Ishikawa (cell line): ENCODE data around the gene KCNJ6.

Experiments
- EP300 ChIP-seq: IDR thresholded peaks from 2 replicates; pipeline ENCODE4 v1.6.1; 2012; ENCODE audit warnings: borderline replicate concordance
- TAF1 ChIP-seq: IDR thresholded peaks from 2 replicates; pipeline ENCODE4 v1.6.1; 2012; ENCODE audit warnings: low read depth, mild to moderate bottlenecking
- TEAD4 ChIP-seq: IDR thresholded peaks from 2 replicates; pipeline ENCODE4 v1.6.1; 2012

- TF ChIP-seq TAF1 = no peak
- TF ChIP-seq EP300 = no peak
- TF ChIP-seq TEAD4 = no peak
These were observed 112.3 kb downstream of the KCNJ6 start for GRCh38 chr21:37804001-37804400.
